Activated CD8-positive, alpha-beta memory T cell treated with anti-CD3 and anti-CD28 coated beads, Interleukin-2, amount 50 U/mL, for 24 hours (primary cell): Measurements from ENCODE around the gene OTOS.

ENCODE experiments used
- DNase-seq: peaks from one replicate; pipeline ENCODE4 v3.0.0-alpha.2; 2020; ENCODE audit errors: extremely low read depth

Gene OTOS

DNA sequence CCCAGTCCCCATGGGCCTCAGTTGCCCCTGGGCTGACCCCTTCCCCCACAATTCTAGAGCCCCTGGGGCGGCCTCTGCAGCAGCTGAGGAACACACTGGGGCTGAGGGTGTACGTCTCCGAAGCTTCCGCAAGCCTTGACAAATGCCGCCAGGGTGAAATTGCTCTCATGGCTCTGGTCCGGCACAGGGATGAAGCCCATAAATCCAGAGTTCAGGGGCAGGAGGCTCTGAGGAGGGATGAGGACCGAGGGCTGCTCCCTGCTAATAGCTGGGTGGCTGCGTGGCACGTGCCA lies 27.1 kb upstream of the OTOS start:
- DNase-seq = no peak

DNA sequence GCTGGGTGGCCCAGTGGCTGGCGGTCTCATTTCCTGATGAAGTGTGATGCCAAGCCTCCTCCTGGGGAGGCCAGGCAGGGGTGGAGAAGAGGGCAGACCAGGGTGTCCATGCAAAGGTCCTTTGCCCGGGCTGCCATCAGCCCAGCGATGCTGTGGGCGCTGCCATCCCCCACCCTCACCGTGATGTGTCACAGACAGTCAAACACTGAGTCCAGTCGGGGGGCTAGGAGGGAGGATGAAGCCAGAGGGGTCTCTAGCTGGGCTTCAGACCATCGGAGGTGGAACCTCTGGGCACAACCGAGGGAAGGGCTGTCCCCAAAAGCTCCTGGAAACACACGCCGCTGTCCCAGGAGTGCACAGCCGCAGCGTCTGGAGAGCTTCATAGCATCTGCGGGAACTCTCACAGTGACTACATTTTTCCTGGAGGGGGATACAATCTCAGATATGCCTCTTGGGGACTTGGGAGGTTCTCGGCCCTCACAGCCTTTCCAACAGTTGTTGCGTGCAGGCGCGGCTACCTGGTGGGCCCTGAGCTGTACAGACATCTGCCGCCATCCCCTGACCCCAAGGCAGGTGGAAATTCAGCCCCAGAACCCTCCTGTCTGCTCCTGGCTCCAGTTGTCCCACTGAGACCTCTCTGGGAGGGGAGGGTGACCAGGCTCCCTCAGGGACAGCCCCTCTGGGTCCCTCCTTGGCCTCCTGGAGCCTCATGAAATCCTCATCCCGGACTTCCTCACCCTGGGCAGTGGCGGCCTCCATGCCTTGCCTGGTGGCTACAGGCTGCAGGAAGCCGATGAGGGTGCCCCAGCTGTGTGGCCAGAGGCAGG lies 26.5 kb upstream of the OTOS start:
- DNase-seq = no peak

DNA sequence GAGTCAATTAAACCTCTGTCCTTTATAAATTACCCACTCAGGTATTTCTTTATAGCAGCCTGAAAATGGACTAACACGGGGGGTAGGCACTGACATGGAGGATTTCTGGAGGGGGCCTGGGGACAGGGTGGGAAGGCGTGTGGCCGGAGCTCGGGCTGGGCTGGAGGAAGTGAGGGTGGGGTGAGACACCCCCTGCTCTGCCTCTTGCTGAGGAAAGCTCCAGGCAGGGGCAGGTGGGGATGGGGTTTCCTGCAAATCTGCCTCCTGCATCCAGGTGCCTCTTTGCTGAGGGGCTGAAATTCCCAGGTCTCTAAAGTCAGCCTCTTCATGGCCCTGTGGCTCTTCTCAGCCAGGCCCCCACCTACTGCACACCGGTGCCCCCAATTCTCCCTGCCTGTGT lies 25.7 kb upstream of the OTOS start:
- DNase-seq = no peak

DNA sequence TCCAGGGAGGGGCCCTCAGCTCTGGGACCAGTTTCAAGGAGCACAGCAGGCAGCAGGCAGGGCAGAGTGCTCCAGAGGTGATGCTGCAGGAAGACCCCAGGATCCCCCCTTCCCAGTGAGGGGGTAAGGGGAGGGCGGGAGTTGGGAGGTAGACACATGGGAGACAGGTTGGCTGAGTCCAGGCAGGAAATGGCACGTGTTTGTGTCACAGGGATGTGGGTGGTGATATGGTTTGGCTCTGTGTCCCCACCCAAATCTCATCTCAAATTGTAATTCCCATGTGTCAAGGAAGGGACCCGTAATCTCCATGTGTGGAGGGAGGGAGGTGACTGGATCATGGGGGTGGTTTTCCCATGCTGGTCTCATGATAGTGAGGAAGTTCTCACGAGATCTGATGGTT lies 25.2 kb upstream of the OTOS start:
- DNase-seq = no peak

DNA sequence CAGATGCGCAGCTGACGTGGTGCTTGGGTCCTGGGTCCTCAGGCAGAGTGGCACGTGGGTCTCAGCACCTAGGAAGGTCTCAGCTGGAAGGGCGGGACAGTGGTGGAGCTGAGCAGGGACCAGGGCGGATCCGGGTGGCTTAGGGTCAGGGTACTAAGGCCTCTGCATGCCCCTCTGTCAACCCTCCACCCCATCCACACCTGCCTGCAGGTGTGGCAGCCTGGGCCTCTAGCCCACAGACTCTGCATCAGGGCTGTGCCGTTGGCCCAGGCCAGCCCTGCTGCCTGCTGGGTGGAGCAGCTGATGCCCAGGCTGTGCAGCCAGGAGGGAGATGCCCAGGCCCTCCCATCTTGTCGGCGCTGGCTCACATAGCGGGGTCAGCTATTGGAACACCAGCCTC lies 24.6 kb upstream of the OTOS start:
- DNase-seq = no peak

DNA sequence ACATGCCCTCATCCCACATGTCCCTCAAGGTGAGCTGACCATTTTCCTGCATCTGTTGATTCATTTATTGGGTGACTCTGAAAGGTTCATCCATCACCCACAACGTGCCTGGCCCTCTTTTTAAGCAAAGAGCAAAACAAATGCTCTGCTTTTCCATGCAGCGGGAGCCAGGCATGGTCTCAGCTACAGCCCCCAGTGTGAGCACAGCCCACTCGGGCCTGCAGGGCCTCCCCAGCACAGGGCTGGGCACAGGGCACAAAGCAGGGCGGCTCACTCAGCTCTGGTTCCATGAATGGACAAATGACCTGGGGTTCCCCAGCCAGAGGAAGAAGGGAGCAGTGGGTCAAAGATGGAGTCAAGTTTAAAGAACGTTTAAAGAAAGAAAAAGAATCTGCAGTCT lies 24.1 kb upstream of the OTOS start:
- DNase-seq = no peak

DNA sequence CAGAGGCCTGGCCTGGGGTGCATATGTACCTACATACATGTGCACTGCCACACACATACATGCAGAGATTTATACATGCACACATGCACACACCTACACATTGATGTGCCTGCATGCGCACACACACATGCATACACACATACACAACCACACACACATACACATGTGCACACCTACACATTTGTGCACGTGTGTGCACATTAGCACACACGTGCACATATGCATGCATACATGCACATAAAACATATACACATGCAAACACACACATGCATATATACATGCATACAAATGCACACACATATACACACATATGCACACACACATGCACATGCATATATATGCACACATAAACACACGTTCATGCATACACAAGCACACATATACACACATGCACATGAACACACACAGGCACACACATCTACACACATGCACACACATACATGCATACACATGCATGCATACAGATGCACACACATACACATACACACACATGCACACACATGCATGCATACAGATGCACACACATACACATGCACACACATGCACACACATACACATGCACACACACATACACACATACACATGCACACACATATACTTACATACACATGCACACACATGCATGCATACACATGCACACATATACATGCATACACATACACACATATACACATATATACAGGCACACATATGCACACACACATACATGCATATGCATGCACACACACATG lies 23.6 kb upstream of the OTOS start:
- DNase-seq = no peak

DNA sequence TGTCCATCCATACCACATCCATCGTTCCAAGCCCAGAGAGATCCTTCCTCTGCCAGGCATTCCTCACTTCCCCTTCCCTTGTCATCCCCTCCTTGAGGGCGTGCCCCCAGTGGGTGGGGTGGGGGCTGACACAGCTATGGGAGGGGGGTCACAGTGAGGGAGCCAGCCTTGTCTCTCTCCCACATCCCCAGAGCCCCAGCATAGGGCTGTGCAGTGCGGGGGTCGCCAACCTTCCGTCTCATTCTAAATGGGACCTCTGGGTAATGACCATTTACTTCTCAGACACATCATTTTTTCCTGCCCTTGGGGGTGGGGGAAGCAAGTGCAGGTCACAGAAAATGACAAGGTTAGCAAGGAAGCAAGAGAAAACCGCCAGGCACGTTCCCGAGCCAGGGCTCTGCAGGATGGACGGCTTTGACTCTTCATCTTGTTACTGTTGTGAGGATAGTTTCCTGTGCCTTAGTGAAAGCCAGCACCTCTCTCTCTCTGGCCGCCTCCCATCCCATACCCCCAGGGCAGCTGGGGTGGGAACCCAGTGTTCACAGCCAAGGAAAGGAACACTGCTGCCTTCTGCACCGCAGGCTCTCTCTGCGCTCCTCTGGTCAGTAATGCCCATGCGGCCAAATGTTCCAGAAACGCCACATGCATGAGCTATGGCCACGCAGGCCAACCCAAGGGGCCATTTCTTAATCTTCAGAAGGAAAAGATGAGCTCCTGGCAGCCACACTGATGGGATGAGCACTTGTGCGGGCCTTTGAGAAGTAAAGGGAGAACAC lies 22.7 kb upstream of the OTOS start:
- DNase-seq = no peak

DNA sequence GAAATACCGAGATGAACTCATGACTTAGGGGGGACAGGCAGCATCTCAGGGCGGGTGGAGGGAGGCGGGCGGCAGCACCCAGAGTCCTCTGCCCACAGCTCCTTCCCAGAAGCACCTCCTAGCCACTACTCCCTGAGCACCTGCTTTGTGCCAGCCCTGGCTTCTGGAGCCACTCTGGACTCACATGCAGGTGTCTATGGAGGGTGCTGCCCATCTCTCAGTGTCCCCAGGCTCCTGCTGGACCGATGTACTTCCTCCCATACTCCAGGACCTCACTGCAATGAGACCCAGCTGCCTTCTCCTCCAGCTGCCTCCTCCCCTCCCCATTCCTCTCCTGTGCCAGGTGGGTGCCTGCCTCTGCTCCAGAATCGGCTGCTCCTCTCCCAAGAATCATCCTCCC lies 22.1 kb upstream of the OTOS start:
- no peak for DNase-seq

DNA sequence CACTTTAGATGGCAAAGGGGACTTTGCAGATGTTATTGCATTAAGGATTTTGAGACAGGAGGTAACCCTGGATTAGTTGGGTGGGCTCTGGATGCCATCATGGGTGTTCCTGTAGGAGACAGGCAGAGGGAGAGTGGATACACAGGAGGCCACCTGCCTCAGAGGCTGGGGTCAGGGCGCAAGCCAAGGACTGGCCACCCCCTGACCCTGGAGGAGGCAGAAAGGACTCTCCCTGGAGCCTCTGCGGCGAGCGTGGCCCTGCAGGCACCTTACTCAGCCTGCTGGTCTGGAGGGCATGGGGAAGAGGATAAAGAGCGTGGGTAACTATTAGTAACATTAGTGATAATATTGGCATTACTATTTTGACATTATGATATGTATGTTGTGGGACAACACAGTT lies 21.6 kb upstream of the OTOS start:
- no peak for DNase-seq

DNA sequence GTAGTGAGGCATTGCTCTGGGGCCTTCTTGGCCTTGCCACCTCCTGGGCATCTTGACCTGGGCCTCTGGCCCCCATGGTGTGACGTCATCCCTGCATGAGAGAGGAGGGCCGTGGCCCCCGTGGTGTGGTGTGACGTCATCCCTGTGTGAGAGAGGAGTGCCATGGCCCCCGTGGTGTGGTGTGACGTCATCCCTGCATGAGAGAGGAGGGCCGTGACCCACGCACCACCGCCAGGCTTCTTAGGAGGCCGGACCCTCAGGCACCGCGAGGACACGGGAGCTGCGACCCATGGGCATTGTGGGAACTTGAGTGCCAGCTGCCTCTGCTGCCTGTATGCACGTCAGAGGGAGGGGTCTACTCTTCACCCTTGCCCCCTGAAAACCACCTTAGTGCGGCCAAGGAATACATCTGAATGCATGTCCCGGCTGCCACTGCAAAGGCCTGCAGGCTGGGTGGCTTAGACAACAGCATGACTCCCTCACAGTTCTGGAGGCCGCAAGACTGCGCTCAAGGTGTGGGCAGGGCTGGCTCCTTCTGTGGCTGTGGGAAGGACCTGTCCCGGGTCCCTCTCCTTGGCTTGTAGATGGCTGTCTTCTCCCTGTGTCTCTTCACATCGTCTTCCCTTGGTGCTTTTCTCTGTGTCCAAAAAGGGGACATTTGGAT lies 20.8 kb upstream of the OTOS start:
- no peak for DNase-seq

DNA sequence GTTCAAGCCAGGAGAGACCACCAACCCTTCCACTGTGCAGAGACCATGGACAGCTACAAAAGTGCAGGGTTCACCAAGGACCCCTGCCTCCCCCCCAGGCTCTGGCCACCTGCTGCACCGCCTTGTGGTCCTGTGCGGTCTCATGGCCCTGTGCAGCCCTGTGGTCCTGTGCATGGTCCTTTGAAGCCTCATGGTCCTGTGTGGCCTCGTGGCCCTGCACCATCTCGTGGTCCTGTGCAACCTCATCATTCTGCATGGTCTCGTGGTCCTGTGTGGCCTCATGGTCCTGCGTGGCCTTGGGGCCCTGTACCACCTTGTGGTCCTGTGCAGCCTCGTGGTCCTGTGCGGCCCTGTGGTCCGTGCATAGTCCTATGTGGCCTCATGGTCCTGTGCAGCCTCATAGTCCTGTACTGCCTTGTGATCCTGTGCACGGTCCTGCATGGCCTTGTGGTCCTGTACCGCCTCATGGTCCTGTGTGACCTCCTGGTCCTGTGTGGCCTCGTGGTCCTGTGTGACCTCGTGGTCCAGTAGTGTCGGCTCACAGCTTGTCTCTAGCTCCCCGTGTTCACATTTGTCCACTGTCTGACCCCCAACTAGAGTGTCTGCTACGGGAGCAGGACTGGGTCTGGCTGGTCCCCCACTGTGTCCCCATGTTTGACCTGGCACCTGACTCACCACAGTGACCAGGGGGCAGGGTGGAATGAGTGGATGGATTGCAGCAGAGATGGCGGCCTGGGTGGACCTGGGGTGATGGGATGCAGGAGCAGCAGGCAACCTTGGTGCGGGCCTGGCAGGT lies 20.0 kb upstream of the OTOS start:
- no peak for DNase-seq

DNA sequence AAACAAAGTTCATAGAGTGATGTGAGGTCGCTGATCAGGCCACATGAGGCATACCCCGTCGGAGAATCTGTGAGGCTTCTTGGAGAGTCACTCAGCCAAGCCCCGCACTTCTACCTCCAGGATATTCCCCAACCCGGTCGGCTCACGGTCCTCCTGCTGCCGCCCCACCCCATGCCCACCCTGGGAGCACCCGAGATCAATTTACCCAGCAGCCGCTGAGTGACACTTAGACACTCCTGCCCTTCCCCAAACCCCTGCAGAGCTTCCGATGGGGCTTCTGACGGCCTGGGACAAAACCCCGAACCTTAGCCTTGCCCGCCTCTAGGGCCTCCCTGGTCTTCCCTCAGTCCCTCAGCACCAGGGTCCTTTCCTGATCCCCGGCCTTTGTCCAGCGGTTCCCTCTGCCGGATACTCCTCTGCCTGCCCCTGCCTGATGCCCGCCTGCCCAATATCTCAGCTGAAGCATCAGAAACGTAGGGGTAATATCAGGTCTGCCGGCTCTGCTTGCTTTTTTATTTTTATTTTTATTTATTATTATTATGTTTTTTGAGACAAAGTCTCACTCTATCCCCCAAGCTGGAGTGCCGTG lies 18.9 kb upstream of the OTOS start:
- DNase-seq = no peak

DNA sequence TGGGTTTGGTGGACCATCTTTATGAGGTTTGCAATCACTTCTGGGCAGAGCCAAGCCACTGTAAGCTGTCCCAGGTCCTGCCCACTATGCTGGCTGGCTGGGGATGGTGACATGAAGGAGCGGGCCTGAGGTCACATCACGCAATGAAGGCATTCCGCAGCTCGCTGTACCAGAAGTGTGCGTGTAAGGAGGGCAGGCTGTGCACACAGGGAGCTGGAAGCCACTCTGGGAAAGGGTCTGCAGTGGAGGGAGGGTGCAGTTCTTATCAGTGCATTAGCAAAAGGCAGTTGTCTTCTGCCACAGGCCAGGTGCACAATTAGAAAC lies 16.7 kb upstream of the OTOS start:
- DNase-seq = no peak

DNA sequence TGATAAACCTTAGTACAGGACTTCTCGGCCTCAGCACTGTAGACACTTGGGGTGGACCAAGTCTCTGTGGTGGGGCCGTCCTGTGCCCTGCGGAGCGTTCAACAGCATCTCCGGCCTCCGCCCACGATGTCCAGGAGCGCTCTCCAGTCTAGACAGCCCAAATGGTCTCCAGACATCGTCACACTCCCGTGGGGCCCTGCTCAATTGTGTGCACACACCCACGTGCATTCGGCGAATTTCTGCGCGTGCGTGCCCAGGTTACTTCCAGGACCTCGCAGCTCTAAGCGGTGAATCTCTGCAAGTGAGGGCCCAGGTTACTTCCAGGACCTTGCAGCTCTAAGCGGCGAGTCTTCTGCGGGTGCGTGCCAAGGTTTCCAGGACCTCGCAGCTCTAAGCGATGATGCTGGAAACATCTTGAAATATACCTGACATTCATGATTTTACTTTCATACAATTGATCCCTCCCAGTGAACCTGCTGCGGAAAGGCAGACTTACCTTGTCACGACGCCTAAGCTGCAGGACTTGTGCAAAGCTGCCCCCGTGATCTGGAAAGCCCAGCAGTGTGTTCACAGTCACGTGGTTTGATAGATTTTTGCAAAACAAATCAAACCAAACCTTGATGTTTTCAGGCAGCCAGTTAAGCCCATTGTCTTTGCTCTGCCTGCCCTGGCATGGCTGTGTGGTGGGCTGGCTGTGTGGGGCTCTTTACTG lies 16.1 kb upstream of the OTOS start:
- DNase-seq = no peak

DNA sequence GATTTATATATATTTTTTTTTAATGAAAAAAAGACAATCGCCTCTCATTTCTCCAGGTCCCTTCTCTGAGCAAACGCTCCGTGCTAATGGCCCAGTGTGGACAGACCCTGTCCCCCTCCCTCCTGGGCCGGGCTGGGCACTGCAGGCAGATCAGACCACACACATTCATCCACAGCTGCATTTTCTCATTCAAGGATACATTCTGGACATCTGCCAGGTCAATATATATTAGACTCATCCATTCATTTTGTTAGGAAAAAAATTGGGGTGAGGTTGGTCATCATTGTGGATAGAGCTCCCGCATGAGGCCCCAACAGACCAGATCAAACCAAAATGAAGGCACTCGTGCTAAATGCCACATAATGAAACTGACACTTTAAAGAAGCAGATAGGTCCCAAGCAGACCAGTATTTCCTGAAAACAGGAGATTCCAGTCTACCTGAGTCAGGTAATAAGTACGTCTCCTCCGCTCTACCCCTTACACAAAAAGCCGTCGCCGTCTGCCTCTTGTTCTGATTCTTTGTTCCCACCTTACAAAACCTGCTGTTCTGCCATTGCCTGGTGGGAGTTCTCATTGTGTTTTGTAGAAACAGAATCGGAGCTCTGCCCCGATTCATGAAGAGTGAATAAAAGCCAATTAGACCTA lies 15.4 kb upstream of the OTOS start:
- no peak for DNase-seq

DNA sequence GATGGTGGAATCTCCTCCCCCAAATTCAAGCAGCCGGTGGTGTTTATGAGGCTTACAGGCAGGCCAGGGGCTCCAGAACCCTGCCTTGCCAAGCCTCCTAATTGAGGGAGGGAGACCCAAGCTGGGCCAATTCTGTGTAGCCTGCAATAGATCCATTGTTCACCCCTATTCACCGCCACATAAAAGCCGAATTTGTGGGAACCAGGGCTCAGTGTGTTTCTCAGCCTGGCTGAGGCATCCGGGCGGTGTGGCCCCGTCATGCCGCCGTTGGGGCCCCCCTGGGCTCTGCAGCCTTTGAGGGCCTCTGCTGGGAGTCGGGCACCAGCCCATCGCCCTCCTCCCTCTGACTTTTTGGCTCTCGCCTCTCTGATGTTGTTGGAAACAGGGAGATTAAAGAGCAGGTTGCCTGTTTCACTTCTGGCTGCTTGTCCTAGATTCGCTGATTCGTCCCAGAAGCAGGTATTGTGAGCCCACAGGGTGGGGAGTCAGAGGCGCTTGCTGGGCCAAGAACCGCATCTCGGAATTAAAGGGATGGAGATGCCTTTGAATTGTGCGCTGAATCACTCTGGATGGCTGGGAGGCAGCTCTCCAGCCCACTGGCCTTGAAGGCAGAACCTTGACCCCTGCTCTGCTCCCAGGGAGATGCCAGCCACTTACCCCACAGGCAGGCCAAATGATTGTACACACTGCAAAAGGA lies 14.7 kb upstream of the OTOS start:
- DNase-seq = no peak

DNA sequence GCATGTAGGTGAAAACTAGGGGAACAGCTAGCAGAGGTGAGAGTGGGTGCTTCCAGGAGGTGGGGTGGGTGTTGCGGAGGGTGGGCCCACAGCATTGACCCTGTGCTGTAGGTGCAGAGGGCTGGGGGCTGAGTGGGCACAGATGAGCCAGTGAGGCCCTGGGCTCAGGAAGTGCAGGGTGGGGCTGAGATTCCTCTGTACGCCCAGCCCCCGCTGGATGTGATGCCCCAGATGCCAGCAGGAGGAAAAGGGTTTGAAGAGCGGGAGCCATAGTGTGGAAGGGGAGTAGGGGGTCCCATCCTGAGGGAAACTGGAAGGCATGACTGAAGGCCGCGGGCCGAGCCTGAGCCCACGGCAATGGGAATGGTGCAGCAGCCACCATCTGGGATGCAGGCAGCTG lies 14.1 kb upstream of the OTOS start:
- DNase-seq = no peak

DNA sequence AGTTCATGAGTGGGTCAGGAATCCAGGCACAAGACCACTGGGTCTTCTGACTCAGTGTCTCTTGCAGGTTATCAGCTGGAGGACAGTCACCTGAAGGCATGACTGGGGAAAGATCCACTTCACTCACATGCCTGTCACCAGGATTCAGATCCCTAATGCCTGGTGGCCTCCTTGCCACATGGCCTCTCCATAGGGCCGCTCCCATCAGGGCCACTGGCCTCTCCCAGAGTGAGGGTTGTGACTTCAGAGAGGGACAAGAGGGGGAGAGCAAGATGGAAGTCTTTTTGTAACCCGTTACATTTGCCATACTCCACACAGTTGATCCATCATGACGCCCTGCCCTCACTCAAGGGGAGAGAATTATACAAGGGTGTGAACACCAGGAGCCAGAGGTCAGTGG lies 13.0 kb upstream of the OTOS start:
- DNase-seq = no peak
